GM18867 (cell line): ENCODE measurements around the gene SCNM1.
A peak's percentile ranks its signal among the peaks of the same experiment; 100 is the strongest.
"Not testable (repeated sequence)": the region's sequence is repeated elsewhere in the genome, so short reads cannot be mapped to it uniquely, and the experiment has no call there.

Experiments
- ATAC-seq: cut with Tn5 transposase; IDR thresholded peaks from one replicate; pipeline ENCODE4 v1.9.1; 2021; ENCODE audit warnings: mild to moderate bottlenecking, moderate library complexity; ENCODE audit not compliant: unreplicated experiment

The SCNM1 gene

DNA sequence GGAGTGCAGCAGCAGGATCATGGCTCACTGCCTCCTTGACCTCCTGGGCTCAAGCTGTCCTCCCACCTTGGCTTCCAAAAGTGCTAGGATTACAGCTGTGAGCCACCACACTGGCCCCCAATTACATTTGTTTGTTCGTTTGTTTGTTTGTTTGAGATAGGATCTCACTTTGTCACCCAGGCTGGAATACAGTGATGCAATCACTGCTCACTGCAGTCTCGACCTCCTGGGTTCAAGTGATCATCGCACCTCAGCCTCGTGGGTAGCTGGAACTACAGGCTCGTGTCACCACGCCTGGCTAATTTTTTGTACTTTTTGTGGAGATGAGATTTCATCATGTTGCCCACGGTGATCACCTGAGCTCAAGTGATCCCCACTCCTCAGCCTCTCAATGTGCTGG lies 26.1 kb downstream of the SCNM1 start:
- ATAC-seq = no peak

DNA sequence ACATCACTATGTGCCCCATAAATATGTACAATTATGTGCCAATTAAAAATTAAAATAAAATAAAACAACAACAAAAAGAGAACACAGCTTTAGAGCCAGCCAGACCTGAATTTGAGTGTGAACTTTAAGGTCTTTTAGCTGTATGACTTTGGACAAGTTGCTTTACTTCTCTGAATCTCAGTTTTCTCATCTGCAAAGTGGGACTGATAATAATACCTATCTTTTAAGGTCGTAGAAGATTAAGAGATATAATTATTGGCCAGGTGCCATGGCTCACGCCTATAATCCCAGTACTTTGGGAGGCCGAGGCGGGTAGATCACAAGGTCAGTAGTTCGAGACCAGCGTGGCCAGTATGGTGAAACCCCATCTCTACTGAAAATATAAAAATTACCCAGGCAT lies 27.4 kb downstream of the SCNM1 start:
- ATAC-seq = no peak

- no peak for ATAC-seq
These were observed 27.9 kb downstream of the SCNM1 start for GRCh38 chr1:151193856-151194255.

DNA sequence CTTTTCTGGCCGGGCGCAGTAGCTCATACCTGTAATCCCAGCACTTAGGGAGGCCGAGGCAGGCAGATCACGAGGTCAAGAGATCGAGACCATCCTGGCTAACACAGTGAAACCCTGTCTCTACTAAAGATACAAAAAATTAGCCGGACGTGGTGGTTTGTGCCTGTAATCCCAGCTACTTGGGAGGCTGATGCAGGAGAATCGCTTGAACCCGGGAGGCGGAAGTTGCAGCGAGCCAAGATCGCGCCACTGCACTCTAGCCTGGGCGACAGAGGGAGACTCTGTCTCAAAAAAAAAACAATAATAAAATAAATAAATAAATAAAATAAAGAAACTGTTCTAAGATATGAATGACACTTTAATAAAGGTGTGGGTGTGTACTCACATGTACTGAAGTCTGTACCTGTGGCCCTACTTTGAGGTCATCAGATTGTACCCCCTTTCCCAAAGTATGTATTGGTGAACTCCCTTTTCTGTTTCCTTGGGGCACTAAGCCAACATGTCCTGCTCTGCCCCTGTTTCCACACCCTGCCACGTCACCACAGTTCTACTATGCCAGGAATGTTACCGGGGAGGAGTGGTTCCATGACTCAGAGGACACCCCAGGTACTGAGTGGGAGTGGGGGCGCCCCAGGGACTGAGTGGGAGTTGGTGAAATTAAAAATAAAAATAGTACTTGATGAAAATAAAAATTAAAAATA lies 29.1 kb downstream of the SCNM1 start:
- ATAC-seq = not testable (repeated sequence)

DNA sequence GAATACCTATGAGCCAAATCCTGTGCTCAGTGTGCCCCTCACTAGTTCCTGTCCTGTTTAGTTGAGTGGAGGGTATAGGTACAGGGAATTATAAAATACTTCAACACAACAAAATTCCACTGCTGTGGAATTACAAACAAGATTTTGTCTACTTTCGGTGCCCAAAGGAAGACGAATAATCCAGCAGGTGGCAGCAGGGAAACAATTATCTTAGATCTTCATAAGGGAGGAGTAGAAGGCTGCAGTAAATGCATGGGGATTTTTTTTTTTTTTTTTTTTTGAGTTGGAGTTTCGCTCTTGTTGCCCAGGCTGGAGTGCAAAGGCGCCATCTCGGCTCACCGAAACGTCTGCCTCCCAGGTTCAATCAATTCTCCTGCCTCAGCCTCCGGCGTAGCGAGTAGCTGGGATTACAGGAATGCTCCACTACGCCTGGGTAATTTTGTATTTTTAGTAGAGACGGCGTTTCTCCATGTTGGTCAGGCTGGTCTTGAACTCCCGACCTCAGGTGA lies 30.4 kb downstream of the SCNM1 start:
- ATAC-seq = no peak

- ATAC-seq = no peak
These were observed 31.9 kb downstream of the SCNM1 start for GRCh38 chr1:151197863-151198253.

DNA sequence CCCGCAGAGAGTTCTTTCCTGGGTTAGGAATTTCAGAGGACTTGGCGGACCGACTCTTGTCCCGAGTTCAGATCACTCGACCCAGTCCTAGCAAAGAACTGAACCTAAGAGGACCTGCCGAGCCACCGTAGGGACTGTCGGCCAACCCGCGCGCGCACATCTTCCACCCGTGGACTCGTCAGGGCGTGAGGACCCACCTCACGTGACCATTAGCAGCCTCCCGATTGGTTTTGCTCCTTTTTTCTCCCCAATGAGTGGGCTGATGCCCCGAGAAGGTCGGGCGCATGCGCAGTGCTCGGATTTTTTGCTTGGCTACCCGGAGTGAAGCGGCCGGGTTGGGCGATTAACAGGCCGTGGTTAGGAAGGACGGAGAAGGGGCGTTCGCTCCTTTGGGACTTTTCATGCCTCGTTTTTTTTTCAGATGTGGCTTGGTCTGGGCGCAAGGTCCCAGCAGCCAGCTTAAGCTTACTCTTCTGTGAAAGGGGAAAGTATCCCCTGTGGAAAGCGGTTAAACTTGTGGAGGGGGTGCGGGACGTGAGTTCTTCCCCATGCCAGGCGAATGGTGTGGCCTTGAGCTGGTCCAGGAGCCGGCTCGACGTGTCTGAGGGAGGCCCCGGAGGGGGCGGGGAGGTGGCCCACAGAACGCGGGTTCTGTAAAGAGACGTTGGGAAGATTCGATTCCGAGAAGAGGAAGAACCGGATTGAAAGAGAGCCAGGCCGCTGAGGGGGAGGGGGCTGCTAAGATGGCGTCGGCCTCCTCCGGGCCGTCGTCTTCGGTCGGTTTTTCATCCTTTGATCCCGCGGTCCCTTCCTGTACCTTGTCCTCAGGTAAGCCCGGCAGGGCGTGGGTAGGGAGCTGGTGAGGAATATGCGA lies 32.5 kb downstream of the SCNM1 start, which contains the start of gene PIP5K1A:
PIP5K1A (plus strand) TSS at position 299 of the 874 bp plus-strand sequence; CDS start at position 744, 445 bp downstream.
- ATAC-seq = peak; percentile 77

- no peak for ATAC-seq
These were observed 34.1 kb downstream of the SCNM1 start for GRCh38 chr1:151199873-151200581.

DNA sequence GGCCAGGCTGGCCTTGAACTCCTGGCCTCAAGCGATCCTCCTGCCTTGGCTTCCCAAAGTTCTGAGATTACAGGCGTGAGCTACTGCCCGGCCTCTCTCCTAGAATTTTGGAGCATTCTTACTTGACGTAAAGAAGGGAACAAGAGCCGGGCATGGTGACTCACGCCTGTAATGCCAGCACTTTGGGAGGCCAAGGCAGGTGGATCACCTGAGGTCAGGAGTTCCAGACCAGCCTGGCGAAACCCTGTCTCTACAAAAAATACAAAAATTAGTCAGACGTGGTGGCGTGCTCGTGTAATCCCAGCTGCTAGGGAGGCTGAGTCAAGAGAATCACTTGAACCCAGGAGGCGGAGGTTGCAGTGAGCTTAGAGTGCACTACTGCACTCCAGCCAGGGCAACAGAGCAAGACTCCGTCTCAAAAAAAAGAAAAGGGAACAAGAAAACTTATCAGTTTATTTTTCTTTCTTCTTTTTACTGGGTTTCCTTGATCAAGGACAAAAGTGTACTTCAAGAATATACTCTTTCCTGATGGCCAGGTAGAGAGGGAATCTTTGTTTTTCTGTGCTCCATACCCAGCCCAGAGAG lies 39.5 kb downstream of the SCNM1 start:
- not testable (repeated sequence) for ATAC-seq

GRCh38 chr1:151210830-151211229 lies 44.9 kb downstream of the SCNM1 start:
- no peak for ATAC-seq

DNA sequence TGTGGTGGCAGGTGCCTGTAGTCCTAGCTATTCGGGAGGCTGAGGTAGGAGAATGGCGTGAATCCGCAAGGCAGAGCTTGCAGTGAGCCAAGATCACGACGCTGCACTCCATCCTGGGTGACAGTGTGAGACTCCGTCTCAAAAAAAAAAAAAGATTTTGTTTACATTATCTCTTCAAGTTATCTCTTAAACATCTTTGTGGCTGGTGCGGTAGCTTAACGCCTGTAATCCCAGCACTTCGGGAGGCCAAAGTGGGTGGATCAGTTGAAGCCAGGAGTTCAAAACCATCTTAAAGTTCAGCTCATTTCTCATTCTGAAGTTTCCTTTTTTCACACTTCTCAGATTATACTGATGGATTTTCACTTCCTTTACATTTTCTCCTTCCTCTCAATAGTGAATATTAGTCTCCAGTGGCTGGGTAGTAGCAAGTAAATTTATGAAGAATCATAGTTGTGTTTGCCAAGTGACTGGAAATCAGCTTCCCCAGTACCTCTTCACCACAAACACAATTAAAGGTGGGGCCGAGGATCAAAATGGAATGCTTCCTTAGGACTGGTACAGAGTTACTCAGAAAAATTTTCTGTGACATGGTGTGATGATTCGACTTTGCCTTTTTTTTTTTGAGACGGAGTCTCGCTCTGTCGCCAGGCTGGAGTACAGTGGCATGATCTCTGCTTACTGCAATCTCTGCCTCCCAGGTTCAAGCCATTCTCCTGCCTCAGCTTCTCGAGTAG lies 46.2 kb downstream of the SCNM1 start:
- no peak for ATAC-seq

DNA sequence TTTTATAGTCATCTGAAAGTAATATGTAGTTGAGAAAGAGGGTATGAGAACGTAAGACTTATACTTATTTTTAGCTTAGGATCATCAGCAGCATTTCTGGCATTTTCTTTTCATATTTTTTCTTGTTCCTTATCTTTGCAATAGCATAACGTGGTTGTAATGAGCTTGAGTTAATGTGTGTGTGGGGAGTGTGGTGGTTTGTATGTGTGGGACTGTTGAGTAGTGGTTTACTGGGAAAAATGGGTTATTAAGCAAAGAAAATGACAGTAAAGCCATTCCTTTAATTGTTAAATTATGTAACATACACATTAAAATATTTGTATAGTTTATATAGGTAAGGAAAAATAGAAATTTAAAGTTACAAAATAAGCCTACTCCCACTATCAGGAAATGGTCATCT lies 47.6 kb downstream of the SCNM1 start:
- no peak for ATAC-seq
